Adrenal gland (tissue), 12 donors: Measurements from ENCODE around the gene LRCH1. TPM values are rescaled to one million over a fixed set of nuclear protein-coding genes. Genes with fewer than 3 reads are reported as not detected.

Source experiments
- DNase-seq, 7 donors: peaks; one replicate each; pipeline ENCODE4 v3.0.0-alpha.2; 2019 to 2020
- H3K27ac ChIP-seq, 5 donors: fragments of 200-600 bp; sonication (generic) in 4 of 5; 1 replicate in 3 of 5; 2 replicates in 2 of 5; pipeline versions ENCODE4 v1.5.1 to v1.8.0; 2016 to 2020; ENCODE audit warnings: mild to moderate bottlenecking in 1 of 5
- H3K27me3 ChIP-seq: fragments of 200-600 bp; 2 replicates; pipeline ENCODE4 v1.8.0; 2021
- H3K36me3 ChIP-seq, 2 donors: fragments of 200-600 bp; replicated peaks in 1 of 2; 1 replicate in 1 of 2; 2 replicates in 1 of 2; pipeline versions ENCODE4 v1.5.1 to v1.8.0; 2018 to 2022
- H3K4me1 ChIP-seq, 2 donors: fragments of 200-600 bp; replicated peaks in 1 of 2; 1 replicate in 1 of 2; 2 replicates in 1 of 2; pipeline versions ENCODE4 v1.5.1 to v1.8.0; 2018 to 2021
- H3K4me3 ChIP-seq, 4 donors: fragments of 200-600 bp; sonication (generic) in 3 of 4; one replicate each; pipeline ENCODE4 v1.5.1; 2016 to 2018
- H3K9me3 ChIP-seq, 3 donors: fragments of 200-600 bp; sonication (generic) in 1 of 3; replicated peaks in 1 of 3; 1 replicate in 2 of 3; 2 replicates in 1 of 3; pipeline versions ENCODE4 v1.5.1 to v1.8.0; 2016 to 2021
- CTCF ChIP-seq, 6 experiments: fragments of 450-650 bp in 4 of 6; fragments of 200-600 bp in 2 of 6; sonication (generic) in 1 of 6; IDR thresholded peaks; 1 replicate in 5 of 6; 2 replicates in 1 of 6; pipeline versions ENCODE4 v1.5.1 to v1.8.0; 2016 to 2021; ENCODE audit warnings: antibody characterized with exemption in 6 of 6, mild to moderate bottlenecking in 2 of 6, moderate library complexity in 1 of 6
- POLR2A ChIP-seq, 2 donors: fragments of 450-650 bp; IDR thresholded peaks; one replicate each; pipeline ENCODE4 v1.6.1; 2017; ENCODE audit warnings: antibody characterized with exemption in 2 of 2, mild to moderate bottlenecking in 2 of 2, moderate library complexity in 1 of 2
- WGBS, 4 donors: extraction: QIAGEN DNeasy Blood & Tissue Kit in 2 of 4; methylation state at CpG; one replicate each; pipeline versions ENCODE4 v1.1.5 to v1.1.7; 2013 to 2017; 5-methylcytosine and 5-hydroxymethylcytosine counted together
- intact Hi-C, 2 donors: fragments of 100-400 bp; cut with DNase I; formaldehyde crosslinking; loops; one replicate each; pipeline versions ENCODE4 v1.14.1 to v1.15.0; 2022 to 2023
- polyA plus RNA-seq, 3 donors: library from polyadenylated mRNA; stranded (reverse); fragments of 200-250 nt in 2 of 3; fragments of 350-450 nt in 1 of 3; fragmentation: Illumina TruSeq in 1 of 3; extraction: RNeasy Lipid Tissue Mini Kit (QIAGEN cat#74804) in 1 of 3; gene quantifications; one replicate each; pipeline ENCODE4 v1.2.3, GENCODE V29; 2013 to 2014
- total RNA-seq, 9 donors: library from RNA; depleted of rRNA in 4 of 9; stranded (reverse); fragments of >200 nt in 4 of 9; fragments of 120-200 nt in 1 of 9; fragmentation: NEBNext Ultra II Directional in 1 of 9; extraction: Animal tissue kit (Norgen Biotek cat#: 25700) in 1 of 9; gene quantifications; one replicate each; pipeline versions ENCODE4 v1.1.0 to v1.2.4, GENCODE V29; 2013 to 2023
- donor health status: healthy with polysubstance abuse.
- donor health status: Bipolar disorder and iron deficiency.
- donor health status: DM: yes; HTN: yes; CAD: no.
- donor health status: DM: no; HTN: no; CAD: no.
- donor health status: DM: no; HTN: no; CAD: no.
- donor health status: DM: yes; HTN: yes; CAD: no.

LRCH1 gene
- total and polyA plus RNA-seq, 12 donors, result 2.8 to 13.6 (median 8.4) TPM

GRCh38 chr13:46649816-46650215 lies 96.8 kb downstream of the LRCH1 start:
- Histone ChIP-seq H3K27ac (no peak overlapping the region), H3K4me1 (no peaks in the 10 kb centered on the region), H3K27me3 (no peaks in the 10 kb centered on the region), H3K9me3 (no peaks in the 10 kb centered on the region), H3K4me3 (no peak overlapping the region), H3K36me3 (no peaks in the 10 kb centered on the region)
- intact Hi-C loops, result no loop called here
- 86 to 89% (median 87%) methylated on average over 1 of the region's 1 CpG for WGBS, 4 donors
- DNase-seq, result no peak
- TF ChIP-seq POLR2A (IDR thresholded peaks at IDR 0.05), result no peak

GRCh38 chr13:46654951-46655350 lies 102.0 kb downstream of the LRCH1 start:
- H3K36me3 ChIP-seq, result no peaks in the 10 kb centered on the region
- DNase-seq, result no peak
- intact Hi-C loops, result no loop called here
- no peaks in the 10 kb centered on the region for H3K27me3 ChIP-seq
- WGBS, 4 donors, result 47 to 75% (median 60%) methylated on average over 1 of the region's 1 CpG
- H3K4me3 ChIP-seq, result no peak overlapping the region
- H3K4me1 ChIP-seq, result peaks cover 0 to 23% of the 10 kb centered on the region in 2 donors
- peak overlapping the region in 2 of 5 donors; percentile 29 to 43 for H3K27ac ChIP-seq
- TF ChIP-seq CTCF (IDR thresholded peaks at IDR 0.05) (no peak), POLR2A (IDR thresholded peaks at IDR 0.05) (no peak)
- no peaks in the 10 kb centered on the region for H3K9me3 ChIP-seq

- no peak for DNase-seq
- intact Hi-C loops, result no loop called here
- Histone ChIP-seq H3K9me3 (no peaks in the 10 kb centered on the region), H3K27me3 (no peaks in the 10 kb centered on the region), H3K27ac (peak overlapping the region in 2 of 5 donors; percentile 29 to 43), H3K4me3 (peak overlapping the region in 1 of 4 donors; percentile 4), H3K4me1 (peaks cover 0 to 23% of the 10 kb centered on the region in 2 donors), H3K36me3 (no peaks in the 10 kb centered on the region)
- no peak for TF ChIP-seq POLR2A (IDR thresholded peaks at IDR 0.05)
- no peak for TF ChIP-seq CTCF (IDR thresholded peaks at IDR 0.05)
- 42 to 57% (median 50%) methylated on average over 8 of the region's 8 CpGs for WGBS, 4 donors
These were observed 102.6 kb downstream of the LRCH1 start for GRCh38 chr13:46655377-46656180.

GRCh38 chr13:46656786-46657185 lies 103.8 kb downstream of the LRCH1 start:
- TF ChIP-seq POLR2A (IDR thresholded peaks at IDR 0.05), result no peak
- no peak overlapping the region for H3K27ac ChIP-seq
- intact Hi-C loops, result no loop called here

GRCh38 chr13:46659413-46660065 lies 106.6 kb downstream of the LRCH1 start:
- Histone ChIP-seq H3K4me1 (peaks cover 0 to 23% of the 10 kb centered on the region in 2 donors), H3K36me3 (no peaks in the 10 kb centered on the region), H3K27ac (no peak overlapping the region), H3K9me3 (no peaks in the 10 kb centered on the region), H3K27me3 (no peaks in the 10 kb centered on the region), H3K4me3 (no peak overlapping the region)
- intact Hi-C loops, result no loop called here
- TF ChIP-seq POLR2A (IDR thresholded peaks at IDR 0.05) (no peak), CTCF (IDR thresholded peaks at IDR 0.05) (no peak)
- 86 to 93% (median 92%) methylated on average over 6 of the region's 6 CpGs for WGBS, 4 donors
- DNase-seq, result no peak

More at GRCh38 chr13:46656786-46657185, 103.8 kb downstream of the LRCH1 start:
- DNase-seq, result no peak
- peaks cover 0 to 23% of the 10 kb centered on the region in 2 donors for H3K4me1 ChIP-seq
- H3K4me3 ChIP-seq, result no peak overlapping the region
- H3K36me3 ChIP-seq, result no peaks in the 10 kb centered on the region
- no peaks in the 10 kb centered on the region for H3K27me3 ChIP-seq
- no peaks in the 10 kb centered on the region for H3K9me3 ChIP-seq
